ENCODE data around the gene CAPN1. TPM values are rescaled to one million over a fixed set of nuclear protein-coding genes. Genes with fewer than 3 reads are reported as not detected.
A peak's percentile ranks its signal among the peaks of the same experiment; 100 is the strongest.
"Not testable (repeated sequence)": the region's sequence is repeated elsewhere in the genome, so short reads cannot be mapped to it uniquely, and the experiment has no call there.

The CAPN1 gene
- total RNA-seq, 1 donor from 2014 or later = 89.6 TPM

DNA sequence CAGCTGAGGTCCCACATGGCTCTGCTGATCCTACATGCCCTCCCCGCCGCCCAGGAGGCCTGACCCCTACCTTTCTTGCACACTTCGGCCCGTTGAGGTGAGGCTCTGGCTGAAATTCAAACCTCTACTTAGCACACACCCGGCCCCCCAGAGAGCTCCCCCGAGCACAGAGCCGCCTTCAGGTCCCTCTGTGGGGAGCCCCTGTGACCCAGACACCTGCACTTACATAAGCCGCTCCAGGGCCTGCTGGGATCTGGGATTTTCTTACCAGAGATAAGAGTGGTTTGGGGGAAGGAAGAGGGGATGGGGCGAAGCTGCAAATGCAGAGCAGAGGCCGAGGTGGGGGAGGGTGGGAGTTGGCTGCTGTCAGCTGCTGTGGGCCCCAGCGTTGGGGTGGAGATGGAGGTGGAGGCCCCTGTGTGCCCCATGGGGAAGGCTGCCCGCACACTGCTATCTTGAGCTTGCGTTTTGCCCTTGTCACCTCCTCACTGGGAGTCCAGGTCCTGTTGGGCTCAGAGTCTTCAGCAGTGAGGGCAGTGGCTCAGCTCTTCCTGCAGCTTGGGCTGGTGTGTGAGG lies 30.6 kb downstream of the CAPN1 start:
- DNase-seq (ENCODE audit: low spot score) = peak; percentile 36
- intact Hi-C loops (cut with DNase I) = no loop called here

DNA sequence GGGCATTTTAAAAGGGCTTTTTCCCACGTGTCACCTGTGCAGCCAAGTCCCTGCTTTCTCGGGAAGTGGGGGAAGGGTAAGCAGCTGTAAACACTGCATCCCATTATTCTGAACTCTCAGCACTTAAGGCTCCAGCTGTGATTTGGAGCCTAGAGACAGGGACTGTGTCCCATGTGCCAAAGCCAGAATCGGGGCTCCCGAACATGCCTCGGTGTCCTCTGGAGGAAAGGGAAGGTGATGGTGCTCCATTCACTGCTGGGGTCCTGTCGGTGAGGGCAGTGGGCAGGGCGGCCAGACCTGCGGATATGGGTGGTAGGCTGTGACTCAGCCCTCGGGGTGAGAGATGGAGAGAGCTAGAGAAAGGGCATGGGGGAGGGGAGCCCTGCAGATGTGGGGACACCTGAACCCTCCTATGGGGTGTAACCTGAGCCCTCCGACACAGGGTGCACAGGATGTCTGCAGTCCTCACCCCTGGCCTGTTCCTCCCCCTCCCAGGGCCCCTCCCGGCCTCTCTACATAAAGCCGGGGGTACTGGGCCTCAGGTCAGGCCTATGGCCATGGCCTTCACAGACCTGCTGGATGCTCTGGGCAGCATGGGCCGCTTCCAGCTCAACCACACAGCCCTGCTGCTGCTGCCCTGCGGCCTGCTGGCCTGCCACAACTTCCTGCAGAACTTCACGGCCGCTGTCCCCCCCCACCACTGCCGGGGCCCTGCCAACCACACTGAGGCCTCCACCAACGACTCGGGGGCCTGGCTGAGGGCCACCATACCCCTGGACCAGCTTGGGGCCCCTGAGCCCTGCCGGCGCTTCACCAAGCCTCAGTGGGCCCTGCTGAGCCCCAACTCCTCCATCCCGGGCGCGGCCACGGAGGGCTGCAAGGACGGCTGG lies 31.8 kb downstream of the CAPN1 start:
- DNase-seq (ENCODE audit: low spot score) = peak; percentile 76

DNA sequence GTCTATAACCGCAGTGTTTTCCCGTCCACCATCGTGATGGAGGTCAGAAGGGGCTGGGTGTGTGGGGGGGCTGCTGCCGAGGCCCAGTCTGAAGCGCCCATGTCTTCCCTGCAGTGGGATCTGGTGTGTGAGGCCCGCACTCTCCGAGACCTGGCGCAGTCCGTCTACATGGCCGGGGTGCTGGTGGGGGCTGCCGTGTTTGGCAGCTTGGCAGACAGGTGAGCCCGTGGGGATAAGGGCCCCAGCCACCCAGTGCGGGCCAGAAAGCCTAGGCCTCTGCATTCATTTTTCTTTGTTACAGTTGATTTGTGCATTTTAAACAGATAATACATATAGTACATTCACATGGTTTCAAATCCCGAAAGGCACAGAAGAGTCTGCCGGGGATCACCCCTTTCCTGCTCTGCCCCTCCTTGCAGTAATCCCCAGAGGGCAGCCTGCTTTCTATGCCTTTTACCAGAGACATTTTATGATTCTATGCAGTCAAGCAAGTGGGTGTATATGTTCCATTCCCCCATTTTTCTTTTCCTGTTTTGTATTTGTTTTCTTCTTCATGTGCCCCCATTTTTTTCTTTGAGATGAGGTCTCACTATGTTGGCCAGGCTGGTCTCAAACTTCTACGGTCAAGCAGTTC lies 32.6 kb downstream of the CAPN1 start:
- DNase-seq (ENCODE audit: low spot score) = peak; percentile 71
- intact Hi-C loops (cut with DNase I) = no loop called here

More for the DNA sequence above, 31.8 kb downstream of the CAPN1 start:
- intact Hi-C loops (cut with DNase I) = no loop called here

DNA sequence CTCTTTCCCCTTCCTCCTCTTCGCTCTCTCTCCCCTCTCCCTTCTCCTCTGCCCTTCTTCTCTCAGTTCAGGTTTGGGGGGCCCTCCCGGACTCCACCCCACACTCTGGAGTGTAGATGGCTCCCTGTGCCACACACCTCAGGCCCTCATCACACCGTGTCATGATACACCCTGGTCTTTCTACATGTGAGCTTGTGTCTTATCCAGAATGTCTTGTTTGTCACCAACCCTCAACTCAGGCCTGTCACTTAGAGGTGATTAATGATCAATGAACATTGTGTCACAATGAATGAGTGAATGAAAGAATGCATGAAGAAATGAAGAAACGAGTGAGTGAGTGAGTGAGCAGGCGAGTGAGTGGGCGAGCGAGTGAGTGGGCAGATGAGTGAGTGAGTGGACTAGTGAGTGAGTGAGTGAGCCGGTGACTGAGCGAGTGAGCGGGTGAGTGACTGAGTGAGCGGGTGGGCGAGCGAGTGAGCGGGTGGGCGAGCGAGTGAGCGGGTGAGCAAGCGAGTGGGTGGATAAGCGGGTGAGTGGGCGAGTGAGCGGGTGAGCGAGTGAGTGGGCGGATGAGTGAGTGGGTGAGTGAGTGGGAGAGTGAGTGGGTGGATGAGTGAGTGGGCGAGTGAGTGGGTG lies 33.8 kb downstream of the CAPN1 start:
- peak; percentile 56 for DNase-seq (ENCODE audit: low spot score)
- intact Hi-C loops (cut with DNase I) = no loop called here

DNA sequence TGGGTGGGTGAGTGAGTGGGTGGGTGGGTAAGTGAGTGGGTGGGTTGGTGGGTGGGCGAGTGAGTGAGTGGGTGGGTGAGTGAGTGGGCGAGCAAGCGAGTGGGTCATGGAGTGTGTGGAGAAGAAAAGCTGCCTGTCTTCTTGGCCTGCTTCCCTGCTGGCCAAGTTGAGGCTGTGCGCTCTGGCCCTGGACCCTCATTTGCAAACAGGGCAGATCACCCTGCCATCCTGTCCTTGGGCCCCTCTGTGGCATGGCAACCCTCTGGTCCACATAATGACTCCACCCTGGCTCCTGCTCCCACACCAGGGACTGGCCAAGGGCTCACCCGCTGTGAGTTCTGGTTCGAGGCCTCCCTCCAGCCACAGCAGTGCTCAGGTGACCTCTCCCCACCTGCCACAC lies 35.1 kb downstream of the CAPN1 start:
- intact Hi-C loops (cut with DNase I) = no loop called here
- DNase-seq (ENCODE audit: low spot score) = peak; percentile 14

DNA sequence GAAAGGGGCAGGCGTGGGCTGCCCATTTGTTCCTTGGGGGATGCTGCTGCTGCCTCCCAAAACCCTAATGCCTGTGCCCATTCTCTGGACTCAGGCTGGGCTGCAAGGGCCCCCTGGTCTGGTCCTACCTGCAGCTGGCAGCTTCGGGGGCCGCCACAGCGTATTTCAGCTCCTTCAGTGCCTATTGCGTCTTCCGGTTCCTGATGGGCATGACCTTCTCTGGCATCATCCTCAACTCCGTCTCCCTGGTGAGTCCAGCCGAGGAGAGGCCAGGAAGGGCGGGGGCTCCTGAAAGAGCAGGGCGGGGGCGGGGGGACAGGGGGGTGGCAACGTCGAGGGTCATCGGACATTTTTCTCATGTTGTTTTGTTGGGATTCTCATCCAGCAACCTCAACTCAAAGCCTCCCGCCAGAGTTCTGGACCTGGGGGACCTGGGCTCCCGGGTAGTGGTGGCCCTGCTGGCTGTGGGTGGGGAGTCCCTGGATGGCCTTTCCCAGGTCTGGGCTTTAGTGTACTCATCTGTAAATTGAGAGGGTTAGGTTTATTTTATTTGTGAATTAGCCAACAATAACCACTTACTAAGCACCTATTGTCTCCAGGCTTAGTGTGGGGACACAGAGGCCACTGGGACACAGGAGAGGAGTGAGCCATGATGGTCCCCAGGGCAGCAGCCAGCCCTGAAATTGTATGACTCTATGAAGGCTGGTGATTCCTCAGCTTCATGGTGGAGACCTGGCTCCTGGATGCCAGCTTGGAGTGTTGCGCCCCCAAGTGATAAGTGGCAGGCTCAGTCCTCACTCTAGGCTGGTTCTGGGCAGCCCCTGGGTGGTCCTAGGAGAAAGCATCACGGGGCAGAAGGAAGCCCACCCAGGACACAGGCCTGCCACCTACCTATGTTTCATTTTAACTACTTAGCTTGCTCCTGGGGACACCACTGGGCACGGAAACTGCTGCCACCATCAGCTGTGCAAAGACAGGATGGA lies 36.0 kb downstream of the CAPN1 start:
- DNase-seq (ENCODE audit: low spot score) = peak; percentile 39
- intact Hi-C loops (cut with DNase I) = no loop called here

DNA sequence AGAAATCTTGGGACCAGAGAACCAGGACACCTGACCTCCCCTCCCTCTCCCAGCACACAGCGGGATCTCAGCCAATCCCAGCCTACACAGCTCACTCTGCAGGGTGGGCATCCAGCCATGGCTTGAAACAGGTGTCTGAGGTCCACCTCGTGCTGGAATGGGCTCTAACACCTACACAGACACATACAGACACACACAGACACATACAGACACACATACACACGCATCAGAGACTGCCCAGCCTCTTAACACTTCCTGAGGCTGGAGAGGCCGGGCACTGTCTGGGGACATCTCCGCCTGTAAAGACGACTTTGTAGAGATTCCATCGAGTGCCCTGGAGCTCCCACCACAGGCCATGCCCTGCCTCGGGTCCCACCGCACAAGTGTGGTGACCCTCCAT lies 36.7 kb downstream of the CAPN1 start:
- DNase-seq (ENCODE audit: low spot score) = peak; percentile 44
- intact Hi-C loops (cut with DNase I) = no loop called here

DNA sequence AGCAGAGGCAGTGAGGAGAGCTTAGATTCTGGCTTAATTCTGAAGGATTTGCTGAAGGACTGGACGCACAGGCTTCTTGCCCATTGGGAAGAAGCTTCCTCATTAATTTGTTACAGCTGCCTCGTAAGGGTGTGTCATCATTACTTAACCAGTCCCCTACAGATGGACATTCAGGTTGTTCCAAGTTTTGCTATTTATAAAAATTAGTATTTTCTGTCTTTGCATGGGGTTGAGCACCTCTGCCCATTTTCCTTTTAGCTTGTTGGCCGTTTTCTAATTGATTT lies 38.1 kb downstream of the CAPN1 start:
- intact Hi-C loops (cut with DNase I) = no loop called here
- no peak for DNase-seq (ENCODE audit: low spot score)

DNA sequence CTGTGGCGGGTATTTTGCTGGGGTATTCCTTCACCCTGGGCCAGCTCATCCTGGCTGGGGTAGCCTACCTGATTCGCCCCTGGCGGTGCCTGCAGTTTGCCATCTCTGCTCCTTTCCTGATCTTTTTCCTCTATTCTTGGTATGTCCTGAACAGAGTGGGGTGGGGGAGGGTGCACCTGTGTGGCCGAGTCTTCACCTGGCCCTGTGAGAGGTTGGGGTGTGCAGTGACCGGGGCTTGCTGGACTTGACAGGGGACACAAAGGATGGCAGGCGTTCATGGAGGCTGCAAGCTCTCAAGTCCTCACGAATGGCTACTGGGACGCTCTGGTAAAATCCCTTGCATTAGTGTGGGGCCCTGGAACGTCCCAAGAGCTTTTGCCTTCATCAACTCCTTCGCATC lies 39.3 kb downstream of the CAPN1 start:
- intact Hi-C loops (cut with DNase I) = no loop called here
- DNase-seq (ENCODE audit: low spot score) = no peak

DNA sequence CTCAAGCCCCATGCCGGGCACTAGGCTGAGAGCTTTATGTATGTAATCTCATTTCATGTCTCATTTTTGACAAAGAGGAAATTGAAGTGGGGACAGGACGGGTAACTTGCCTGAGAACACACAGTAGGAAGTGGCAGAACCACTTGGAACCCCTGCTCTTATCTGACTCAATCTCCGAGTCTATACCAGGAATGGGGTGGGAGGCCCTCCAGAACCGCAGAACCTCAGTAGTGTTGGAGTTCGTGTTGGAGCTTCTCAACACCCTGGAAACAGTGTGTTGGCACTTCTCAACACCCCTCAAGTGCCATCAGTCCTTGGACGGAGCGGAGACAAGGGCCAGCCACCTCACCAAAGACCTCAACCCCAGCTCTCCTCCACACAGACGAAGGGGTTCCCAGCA lies 41.3 kb downstream of the CAPN1 start:
- DNase-seq (ENCODE audit: low spot score) = no peak
- intact Hi-C loops (cut with DNase I) = no loop called here

DNA sequence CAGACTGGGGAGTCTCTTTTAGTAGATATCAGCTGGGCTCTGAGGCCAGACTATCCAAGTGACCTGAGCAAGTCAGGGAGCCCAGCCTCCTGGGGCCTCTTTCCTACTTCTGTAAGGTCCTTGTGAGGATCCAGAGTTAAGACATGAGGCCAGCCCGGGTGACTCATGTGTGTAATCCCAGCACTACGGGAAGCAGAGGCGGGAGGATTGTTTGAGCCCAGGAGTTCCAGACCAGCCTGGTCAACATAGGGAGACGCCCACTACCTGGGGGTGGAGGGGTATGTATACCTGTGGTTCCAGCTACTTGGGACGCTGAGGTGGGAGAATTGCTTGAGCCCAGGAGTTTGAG lies 43.2 kb downstream of the CAPN1 start:
- DNase-seq (ENCODE audit: low spot score) = no peak
- intact Hi-C loops (cut with DNase I) = no loop called here

DNA sequence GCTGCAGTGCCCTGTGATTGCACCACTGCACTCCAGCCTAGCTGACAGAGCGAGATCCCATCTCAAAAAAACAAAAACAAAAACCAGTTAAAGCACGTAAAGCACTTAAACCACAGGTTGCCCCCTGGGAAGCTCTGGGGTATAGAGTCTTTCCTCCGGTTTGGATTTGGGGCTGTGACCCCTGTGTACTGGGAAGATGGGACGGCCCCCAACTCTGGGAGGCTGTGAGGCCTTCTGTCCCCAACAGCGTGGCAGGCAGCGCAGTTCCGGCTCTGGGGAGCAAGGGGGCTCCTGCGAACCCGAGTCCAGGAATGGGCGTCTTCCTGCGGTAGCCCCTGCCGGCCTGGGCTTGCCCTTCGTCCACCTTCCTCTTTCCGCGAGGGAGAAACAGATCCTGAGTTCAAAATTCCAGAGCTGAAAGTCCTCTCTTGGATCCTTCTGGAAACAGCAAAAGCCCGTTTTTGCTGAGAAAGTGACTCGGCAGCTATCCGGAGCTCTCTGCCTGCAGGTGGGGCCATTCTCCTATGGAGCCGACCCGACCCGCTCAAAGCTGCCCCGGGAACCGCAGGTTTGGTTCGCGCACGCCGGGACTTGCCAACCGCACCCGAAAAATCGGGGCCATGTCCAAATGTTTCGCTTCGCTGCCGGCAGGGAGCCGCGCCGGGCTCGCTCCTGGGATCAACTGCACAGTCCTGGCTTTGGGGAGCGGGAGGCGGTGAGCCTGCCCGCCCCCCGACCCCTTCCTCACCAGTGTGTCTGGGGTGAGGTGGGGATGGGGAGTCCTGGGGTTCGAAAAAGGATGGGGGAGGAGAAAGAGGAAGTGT lies 43.8 kb downstream of the CAPN1 start:
- intact Hi-C loops (cut with DNase I) = no loop called here

DNA sequence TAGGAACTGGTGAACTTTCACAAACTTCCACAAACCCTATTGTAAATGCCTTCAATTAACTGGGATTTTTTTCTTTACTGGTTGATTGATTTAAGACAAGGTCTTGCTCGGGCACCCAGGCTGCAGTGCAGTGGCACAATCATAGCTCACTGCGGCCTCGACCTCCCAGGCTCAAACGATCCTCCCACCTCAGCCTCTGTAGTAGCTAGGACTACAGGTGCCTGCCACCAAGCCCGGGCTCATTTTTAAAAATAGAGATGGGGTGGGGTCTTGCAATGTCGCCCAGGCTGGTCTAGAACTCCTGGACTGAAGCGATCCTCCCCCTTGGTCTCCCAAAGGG lies 44.3 kb downstream of the CAPN1 start:
- intact Hi-C loops (cut with DNase I) = no loop called here
- no peak for DNase-seq (ENCODE audit: low spot score)

More for the DNA sequence above, 43.8 kb downstream of the CAPN1 start:
- peak; percentile 81 for DNase-seq (ENCODE audit: low spot score)

DNA sequence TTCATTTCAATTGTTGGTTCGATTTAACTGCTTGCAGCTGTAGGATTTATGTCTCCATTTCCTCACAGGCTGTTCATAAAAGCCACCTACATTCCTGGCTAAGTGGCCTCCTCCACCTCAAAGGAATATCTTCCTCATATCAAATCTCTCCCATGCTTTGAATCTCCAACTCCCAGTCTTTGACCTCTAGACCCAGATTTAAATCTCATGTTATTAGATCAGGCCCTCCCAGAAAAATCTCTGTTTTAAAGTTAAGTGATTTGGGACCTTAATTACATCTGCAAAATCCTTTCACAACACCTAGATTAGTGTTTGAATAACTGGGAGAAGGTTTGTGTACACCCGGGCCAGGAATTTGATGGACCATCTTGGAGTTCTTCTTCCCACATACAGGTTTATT lies 46.2 kb downstream of the CAPN1 start:
- intact Hi-C loops (cut with DNase I) = no loop called here
- DNase-seq (ENCODE audit: low spot score) = no peak

DNA sequence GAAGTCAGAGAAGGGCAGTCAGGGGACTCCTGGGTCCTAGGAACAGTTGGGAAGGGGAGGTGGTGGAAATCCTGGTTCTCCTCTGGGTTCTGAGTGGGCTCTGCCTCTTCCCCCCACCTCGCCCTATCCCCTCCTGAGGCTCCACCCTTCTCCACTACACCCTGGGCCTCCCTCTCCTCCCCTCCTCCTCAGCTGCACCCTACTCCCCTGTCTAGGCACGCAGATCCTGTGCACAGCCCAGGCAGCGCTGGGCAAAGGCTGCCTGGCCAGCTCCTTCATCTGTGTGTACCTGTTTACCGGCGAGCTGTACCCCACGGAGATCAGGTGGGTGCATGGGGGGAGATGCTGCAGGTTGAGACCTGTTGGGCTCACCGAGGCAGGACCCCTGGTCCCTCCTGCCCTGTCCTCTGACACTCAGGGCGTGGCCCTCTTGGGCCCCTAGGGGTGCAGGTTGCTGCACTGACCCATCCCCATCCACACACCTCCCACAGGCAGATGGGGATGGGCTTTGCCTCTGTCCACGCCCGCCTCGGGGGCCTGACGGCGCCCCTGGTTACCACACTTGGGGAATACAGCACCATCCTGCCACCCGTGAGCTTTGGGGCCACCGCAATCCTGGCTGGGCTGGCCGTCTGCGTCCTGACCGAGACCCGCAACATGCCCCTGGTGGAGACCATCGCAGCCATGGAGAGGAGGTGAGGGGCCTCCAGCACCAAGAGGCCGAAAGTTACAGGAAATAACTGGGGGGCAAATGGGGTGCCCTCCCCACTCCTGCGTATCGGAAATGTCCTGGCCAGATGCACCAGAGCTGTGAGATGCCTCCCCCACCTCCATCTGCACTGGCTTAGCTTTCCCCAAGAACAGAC lies 54.7 kb downstream of the CAPN1 start:
- DNase-seq (ENCODE audit: low spot score) = no peak

DNA sequence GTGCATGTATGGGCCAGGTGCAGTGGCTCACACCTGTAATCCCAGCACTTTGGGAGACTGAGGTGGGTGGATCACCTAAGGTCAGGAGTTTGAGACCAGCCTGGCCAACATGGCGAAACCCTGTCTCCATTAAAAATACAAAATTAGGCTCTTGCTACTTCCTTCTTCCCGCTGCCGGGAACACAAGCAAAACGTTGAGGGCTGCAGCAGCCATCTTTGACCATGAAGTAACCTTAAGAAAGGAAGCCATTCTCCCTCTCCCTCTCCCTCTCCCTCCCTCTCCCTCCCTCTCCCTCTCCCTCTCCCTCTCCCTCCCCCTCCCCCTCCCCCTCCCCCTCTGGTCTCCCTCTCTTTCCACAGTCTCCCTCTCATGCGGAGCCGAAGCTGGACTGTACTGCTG lies 56.6 kb downstream of the CAPN1 start:
- intact Hi-C loops (cut with DNase I); DNase-seq (ENCODE audit: low spot score): not testable (repeated sequence)

More for the DNA sequence above, 54.7 kb downstream of the CAPN1 start:
- intact Hi-C loops (cut with DNase I) = no loop called here

DNA sequence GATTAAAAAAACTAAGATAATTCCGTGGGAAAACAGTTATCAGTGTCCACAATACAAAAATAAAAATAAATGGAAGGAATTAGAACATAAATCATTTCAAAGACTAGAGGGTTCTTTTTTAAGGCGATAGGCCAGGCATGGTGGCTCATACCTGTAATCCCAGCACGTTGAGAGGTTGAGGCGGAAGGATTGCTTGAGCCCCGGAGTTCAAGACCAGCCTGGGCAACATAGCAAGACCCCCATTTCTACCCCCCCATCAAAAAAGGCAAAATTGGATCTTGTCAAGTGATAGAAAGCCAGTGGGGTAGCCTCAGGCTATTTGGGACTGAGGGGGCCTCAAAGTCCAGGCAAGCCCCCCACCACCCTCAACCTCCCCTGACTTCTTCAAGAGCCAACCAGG lies 59.4 kb downstream of the CAPN1 start:
- DNase-seq (ENCODE audit: low spot score) = no peak
- intact Hi-C loops (cut with DNase I) = no loop called here

DNA sequence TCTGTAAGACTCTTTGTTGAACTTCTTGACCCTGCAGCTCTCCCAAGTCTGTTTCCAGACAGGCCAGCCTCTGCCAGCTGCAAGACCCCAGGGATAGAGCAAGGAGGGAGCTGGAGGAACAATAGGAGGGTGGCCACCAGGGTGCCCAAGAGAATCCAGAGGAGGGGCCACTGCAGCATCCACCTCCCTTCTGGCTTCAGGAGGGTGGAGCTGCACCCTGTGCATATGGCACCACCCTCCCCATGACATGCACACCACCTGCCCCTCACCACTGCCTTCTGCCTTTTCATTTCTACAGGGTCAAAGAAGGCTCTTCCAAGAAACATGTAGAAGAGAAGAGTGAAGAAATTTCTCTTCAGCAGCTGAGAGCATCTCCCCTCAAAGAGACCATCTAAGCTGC lies 60.0 kb downstream of the CAPN1 start:
- no peak for DNase-seq (ENCODE audit: low spot score)
- intact Hi-C loops (cut with DNase I) = no loop called here

Data from cardiac septum (tissue), 1 donor.